ENCODE results near the gene FBXL20.

FBXL20 gene

DNA sequence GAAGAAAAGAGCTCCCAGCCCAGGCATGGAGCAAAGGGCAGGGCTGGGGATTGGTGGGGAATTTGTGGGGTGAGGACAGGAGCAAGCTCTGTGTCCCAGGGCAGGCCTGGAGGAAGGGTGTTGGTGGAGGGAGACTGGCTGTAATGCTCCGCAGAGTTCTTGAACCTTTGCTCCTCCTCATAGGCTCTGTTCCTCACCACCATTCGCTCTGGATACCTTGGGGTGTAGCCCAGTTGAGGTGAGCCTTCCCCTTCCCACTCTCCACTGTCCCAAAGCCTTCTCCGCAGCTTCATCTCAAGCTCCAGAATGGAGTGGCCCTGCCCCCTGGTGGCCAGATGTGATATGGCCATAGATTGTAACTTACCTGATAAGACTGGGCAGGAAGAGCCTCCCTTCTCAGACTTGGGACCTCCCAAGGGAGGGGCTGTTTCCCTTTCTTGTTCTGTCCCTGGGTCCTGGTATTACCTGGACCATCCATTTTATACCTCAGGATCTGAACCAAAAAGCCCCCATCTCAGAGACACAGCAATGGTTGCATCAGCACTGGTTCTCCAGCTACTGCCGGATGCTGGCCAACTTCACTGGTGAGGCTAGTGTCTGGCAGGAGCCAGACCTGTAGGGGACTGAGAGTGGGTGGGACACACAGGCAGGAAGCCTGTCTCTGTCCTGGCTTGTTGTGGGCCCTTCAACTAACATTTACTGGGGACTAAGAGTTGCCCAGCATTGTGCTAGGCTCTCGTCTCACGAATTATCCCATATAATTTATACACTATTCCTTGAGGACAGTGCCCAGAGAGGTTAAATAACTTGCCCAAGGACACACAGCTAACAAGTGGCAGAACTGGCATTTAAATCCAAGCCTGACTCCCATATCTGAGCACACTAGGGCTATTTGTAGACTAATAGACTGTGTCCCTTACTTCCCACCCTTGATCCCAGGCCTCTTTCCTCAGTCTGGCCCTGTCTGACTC is 156.5 kb downstream of the FBXL20 start:
- peak; percentile 95 for DNase-seq

DNA sequence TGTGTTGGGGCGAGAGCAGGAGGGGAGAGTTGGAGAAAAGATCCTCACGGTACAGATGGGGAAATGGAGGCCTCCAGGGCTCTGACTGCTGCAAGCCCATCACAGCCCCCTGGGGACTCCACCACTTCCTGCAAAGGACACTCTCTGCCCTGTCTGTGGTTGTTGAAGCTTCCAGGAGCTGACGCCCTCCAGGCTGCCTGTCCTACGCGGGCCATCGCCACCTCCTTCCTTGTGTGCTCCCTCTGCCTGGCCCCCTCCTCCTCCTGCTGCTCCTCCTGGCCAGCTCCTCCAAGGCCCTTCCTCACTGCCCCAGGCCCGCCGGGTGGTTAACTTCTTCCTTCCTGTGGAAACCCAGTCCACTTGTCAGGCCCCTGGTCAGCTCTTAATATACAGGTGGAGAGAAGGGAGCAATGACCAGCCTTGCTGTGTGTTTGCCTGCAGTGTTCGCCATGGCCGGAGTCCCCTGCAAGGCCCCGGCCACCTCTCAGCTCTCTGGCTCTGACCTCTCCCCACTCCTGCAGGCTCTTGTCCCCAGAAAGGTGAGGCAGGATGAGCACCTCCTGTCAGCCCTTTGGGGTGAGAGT is 157.3 kb downstream of the FBXL20 start:
- DNase-seq = peak; percentile 54

DNA sequence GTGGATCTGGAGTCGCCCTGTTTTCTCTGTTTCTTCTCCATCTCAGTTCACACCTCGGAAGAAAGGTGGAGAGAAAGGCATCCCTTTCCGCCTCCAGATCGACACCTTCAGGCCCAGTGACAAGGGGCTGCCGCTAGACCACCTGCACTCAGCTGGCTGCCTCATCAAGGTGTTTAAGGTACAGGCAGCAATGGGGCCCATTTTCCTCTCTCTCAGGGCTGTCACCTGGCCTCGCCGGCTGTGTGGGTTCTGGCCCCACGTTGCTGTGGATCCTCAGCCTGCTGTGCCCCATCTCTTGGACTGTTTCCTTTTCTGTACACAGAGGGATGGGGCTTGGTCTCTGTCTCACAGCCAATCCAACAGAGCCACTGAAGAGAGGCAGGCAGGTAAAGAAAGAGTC is 158.3 kb downstream of the FBXL20 start:
- DNase-seq = peak; percentile 37

DNA sequence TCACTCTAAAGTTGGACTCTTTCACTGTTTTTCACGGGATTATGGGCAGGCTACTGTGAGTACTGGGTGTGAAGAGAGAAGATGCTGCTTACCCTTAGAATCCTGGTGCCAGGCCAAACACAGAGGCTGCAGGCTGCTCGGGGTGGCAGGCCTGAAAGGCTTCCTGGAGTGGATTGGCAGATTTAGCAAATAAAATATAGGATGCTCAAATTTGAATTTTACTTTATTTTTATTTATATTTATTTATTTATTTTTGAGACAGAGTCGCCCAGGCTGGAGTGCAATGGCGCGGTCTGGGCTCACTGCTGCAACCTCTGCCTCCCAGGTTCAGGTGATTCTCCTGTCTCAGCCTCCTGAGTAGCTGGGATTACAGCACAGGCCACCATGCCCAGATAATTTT is 160.8 kb downstream of the FBXL20 start:
- DNase-seq = peak; percentile 17

DNA sequence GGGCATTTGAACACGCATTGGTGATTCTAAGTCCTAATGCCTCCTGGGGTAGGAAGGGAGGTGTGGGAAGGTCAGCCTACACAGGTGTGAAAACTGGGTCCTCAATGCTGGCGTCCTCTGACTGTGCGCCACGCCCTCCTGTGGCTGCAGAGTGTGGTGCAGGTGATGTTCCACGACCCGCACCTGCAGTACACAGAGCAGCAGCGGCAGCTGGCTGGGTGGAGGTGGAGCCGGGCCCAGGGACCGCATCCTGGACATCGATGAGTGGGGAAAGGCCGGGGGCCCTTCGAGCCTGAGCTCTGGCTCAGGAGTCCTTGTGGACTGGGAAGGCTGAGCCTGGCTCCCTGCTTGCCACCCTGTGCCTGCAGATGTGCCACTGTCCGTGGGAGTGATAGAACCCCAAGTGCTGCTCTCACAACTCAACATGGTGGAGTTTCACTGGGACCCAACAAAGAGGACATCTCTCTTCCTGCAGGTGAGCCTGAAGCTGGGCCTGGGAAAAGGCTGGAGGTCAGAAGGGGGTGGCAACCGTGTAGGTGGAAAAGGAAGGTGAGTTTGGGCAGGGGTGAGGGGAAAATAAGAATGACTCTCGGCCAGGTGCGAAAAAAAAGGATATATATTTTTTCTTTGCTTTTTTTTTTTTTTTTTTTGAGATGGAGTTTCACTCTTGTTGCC is 161.6 kb downstream of the FBXL20 start:
- DNase-seq = peak; percentile 89

DNA sequence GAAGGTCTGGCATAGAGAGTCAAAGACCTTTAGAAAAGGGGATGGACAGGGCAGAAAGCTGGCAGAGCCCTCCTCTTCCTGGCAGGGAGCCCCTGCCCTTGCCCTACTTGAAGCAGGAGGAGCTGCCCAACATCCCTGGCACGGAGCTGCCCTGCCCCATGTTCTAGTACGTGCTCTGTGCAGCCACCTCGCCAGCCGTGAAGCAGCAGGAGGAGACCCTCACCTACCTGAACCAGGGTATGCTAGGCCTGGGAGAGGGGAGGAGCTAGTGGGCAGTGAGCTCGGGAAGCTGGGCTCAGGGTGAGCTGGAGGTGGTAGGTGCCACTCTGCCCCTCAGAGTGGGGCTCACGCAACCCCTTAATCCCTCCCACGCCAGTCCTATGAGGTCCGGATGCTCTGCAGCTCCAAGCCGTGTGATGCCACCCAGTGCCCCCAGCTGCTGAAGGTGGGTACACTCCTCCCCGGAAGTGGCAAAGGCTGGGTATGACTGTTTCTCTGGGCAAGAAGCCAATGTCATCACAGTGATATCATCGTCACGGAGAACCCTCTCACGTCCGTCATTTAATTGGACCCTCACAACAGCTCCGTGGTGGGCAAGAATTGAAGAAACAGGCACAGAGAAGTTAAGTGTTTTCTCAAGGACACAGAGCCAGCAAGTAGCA is 163.0 kb downstream of the FBXL20 start:
- DNase-seq = peak; percentile 92

DNA sequence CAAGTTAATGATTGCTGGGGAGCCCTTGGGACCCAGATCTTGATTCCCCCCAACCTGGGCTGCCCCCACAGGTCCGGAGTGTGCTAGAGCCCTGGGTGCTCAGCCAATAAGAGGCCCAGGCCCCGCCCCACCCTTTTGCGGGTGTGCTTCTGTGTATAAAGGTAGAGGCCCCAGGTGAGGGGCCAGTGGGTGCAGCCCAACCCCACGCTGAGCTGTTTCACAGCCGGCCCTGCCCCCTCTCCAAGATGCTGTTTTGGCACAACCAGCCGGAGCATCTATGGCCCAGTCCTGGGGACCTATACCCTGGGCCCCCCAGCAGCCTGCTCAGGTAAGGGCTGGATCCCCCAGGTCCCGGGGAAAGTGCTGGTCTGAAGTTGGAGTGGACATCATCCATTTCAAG is 163.8 kb downstream of the FBXL20 start:
- no peak for DNase-seq

DNA sequence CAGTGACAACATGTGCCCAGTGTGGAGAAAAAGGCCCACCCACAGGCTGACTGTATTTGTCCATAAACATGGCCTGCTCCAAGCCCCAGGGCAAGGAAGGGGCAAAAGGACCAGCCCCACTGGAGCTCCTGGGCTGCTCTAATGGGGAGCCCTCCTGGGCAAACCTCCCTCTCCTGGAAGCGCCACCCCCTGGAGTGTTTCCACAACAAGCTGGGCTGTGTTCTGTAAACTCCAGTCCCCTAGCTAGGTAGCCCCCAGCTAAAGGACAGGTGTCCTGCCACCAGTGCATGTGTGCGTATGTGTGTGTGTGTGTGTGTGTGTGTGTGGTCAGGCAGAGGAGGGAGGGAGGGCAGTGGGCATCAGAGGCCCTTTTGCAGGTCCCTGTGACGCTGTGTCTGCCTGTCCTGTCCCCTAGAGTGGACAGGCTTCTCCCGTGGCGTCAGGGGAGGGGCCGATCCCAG is 164.4 kb downstream of the FBXL20 start:
- DNase-seq = no peak

DNA sequence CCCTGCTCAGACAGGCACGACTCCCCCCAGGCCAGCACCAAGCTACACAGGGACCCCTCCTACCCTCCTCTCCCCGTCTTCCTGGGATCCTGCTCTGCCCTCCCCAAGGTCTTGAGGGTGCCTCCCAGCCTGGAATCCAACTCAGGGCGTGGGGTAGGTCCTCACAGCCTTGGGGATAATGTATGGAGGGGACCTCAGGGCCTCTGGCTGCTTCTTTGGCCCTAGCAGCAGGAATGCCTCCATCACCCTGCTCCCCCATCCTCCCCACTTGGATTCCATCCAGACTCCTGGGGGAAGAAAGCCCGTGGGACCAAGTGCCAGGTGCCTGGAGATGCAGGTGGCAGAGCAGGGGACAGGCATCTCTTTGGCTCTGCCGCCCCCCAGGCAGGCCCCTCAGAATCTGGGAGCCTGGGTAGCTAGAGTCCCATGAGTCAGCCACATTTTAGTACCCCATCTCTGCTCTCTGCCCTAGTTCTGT is 164.9 kb downstream of the FBXL20 start:
- DNase-seq = no peak

DNA sequence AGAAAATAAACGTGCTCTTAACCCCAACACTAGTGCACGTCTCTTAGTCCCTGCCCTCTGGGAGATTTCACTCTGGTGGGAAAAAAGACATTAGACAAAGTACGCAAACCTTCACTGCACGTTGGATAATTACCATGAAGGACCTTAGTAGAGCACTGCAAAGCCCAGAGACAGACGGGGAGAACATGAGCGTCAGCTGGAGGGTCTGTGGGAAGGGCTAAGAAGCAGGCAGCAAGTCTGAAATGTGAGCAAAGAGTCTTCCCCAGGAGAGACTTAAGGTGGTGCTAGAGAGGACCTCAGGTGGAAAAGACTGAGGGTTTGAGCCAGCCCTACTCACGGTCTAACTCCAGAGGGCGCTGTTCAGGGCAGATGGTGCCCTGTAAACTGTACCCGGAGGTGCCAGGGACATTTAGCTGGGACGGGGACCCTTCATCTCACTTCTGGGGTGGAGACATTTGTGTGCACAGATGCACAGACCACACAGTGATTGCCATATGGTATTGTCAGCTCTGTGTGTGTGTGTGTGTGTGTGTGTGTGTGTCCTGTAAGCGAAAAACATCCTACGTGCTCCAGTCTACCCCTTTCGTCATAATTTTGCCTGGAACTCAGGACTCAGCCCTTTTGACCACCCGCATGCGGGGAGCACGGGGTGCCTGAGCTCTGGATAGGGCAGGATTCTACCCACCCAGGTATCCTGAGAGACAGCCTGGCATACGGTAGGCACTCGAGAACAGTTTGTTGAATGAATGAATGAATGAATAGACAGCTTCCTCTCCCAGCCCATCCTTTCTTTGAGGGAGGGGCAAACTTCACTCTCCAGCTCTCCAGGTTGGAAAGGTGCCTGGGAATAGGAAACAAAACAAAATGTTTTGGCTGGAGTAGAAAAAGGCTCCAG is 165.6 kb downstream of the FBXL20 start:
- peak; percentile 70 for DNase-seq

DNA sequence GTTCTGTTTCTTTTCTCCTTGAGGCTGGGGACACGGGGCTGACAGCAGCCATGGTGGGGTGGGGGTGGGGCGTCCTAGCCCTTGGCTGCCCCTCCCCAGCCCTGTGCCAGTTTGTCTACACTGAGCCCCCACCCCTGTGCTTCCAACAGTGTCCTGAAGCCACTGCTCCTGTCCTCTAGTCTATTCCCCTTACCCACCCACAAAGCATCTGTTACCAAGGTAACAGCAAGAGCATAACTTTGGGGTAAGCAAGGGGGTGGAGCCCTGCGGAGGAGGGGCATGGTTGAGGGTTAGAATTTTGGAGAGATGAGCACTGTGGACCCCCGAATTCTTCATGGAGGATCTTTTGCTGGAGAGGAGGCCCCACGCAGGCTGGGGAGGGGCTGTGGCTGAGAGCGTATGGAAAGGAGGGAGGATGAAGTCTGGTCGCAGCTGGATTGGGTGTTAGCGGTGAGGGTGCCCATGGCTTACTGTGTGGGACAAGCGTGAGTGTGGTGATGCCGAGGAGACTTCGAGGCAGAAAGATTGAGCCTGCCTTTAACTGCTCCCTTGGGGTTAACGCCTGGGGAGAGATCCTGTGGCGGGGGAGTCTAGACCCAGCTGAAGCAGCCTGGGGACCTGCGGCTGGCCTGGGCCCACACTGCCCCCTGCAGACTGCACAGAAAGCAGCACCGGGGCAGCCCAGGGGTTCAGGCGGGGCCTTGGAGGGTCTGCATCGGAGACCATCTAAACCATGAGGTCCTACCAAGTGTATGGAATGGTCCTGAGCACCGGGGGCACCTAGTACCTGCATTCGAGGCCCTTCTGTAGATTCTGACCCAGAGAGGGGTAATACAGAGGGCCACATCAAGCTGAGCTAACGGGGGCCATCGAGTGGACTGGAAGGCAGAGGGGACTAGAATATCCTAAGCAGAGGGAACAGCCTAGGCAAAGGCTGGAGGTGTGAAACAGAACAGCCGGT is 169.6 kb downstream of the FBXL20 start:
- DNase-seq = peak; percentile 83

DNA sequence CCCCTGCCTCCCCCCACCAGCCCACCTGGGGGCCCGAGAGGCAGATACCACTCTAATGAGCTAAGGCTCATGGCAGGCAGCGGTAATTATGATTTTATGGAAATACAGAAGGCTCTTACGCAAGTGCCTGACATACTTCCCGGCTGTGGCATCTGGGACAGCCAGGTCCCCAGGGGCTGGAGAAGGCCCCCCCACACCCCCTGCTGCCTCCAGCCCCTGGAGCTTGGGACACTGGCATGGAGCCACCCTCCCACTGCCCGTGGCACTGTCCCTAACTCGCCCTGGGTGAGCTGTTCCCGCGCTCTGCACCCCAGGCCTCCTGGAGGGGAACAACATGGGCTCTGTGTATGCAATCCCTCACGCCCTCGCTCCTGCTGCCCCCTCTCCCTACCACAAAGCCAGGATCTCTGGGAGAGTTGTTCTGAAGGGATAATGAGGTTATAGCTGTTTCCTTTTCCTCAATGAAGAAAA is 170.3 kb downstream of the FBXL20 start:
- no peak for DNase-seq

DNA sequence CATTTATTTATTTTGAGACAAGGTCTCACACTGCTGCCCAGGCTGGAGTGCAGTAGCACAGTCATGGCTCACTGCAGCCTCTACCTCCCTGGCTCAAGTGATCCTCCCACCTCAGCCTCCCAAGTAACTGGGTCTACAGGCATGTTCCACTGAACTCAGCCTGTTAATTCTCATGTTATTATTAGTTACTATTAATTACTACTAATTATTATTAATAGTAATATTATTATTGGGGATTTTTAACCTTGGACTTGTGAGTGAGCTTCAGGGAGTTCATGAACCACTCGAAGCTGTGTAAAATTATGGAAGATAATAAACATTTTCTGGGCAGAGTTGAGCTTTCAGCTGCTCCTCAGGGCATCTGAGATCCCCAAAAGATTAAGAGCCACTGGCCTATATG is 171.1 kb downstream of the FBXL20 start:
- no peak for DNase-seq

DNA sequence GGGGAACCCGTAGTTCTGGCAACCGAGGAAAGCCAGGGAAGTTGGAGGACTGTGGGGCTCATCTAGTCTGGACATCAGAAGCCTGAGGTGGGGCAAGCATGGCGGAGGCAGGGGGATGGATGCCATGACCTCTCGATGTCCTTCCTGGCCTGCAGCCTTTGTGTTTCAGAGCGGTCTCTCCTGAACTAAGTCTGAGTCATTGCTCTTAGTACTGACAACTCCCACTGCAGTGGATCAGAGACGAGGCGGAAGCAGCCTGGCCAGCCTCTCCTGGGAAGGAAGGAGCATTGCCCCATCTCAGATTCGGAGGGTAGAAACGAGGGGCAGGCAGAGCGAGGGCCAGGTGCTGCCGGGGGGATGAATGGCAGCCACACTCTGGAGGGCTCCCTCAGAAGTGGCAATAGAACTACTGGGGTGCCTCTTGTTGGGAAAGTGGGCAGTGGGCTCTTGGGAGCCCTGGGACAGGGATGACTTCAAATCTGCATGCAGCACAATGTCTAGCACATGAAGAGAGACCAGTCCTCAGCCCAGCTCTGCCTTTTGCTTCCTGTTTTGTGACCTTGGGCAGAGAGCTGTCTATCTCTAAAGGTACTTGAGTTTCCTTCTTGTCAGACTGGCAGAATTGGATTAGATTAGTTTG is 172.0 kb downstream of the FBXL20 start:
- no peak for DNase-seq

DNA sequence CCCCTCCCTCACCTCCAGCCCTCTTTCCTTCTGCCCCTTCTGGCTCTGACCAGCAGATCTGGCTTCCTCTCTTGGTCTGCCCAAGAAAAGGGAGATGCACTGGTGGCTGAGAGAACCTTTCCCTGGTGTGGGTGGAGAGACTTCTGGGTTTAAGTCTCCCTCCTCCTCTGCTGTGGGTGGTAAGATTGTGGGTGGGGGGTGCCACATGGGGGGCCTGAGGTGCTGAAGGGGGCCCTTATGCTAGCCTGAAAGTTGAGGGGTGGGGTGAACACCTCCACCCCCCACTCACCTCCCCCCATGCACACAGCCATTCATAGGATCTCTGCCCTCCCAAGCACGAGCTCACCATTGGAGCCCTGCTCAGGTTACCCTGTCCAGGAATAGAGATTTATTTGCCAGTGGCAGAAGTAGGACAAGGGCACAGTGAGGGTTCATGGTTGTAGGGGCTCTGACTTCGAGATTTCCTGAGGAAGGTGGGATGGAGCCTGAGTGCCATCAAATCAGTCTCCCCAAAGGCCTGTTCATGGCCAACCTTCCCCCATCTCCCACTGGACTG is 174.0 kb downstream of the FBXL20 start:
- no peak for DNase-seq

DNA sequence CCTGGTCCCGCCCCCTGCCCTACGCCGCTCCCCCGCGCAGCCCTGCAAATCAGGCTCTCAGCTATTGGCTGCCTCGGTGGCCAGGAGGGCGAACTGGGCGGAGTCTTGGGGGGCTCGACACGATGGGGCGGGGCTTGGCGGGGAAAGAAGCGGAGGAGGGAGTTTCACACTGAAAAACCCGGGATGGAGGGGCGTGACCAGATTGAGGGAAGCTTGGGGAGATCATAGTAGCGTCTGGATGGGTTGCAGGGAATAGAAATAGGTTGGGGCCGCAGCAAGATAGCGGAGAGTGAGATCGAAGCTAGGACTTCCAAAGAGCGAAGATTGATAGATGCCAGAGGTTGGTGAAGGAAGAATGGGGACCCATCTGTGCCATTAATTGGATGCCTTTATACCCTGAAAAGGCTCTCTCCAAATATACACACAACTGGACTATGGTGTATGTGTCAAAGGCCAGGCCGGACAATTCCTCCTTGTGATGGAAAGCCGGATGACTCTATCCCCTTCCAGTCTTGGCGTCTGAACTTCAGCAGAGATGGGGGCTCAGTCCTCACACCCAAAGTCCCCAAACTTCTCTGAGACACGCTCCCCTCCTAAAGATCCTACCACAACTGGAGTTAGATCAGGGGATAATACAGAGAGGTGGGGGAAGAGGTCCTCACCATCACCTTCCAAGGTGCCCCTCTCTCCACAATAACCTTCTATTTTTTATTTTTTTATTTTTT is 175.3 kb downstream of the FBXL20 start:
- peak; percentile 78 for DNase-seq

DNA sequence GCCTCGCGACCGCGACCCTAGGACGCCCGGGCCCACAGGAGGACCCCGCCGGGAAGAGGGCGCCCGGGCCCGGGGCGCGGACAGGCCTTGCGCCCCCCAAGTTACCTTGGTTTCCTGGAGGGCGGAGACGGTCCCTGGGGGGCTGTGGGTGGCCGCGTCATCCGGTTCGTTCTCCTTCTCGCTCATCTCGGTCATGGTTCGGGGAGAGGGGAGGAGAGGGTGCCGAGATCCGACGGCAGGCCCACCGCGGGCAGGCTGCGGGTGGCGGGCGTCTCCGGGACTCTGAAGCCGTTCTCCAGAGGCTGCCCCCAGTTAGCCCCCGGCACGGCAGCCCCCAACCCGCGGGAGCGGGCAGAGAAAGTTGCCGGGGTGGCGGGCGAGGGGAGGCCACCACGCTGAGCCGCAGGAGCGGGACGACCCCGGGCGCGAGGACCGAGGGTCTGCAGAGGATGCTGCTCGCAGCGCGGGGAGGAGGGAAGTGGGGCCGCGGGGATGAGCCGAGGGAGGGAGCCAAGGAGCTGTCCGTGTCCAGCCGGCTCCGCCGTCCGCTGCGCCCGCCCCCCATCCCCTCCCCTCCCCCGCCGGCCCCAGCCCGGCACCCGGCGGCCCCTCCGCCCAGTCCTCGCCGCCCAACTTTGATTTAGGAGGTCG is 176.0 kb downstream of the FBXL20 start, which contains the start of gene STAC2:
TSS of gene STAC2 (minus strand) at position 638 of the 651 bp plus-strand sequence. CDS start at position 195, 443 bp downstream.
- no peak for DNase-seq

DNA sequence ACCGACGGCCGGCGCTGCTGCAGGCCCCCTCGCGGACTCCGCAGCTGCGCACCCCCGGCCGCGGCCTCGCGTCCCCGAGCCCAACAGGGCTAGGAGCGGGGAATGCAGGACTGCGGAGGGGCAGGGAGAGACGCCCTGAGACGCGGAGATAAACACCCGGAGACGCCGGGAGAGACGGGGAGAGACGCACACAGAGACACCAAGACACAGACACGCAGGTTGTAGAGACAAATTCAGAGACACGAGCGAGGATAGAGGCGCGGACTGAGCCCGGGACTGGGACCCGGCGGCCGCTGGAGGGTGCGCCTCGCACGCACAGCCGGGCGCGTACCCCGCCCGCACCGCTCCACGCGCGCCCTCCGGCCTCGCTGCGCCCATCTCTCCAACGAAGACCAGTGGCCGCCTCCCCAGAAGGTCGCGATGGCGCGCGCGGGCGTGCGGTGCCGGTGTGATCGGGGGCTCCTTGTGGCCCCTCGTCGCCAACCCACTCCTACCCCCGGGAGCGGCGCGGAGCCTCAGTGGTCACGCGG is 176.6 kb downstream of the FBXL20 start:
- no peak for DNase-seq

Measured in activated effector memory CD4-positive, alpha-beta T cell treated with anti-CD3 and anti-CD28 coated beads, Interleukin-2, amount 50 U/mL, for 16 hours (primary cell).